Measurements from ENCODE around the gene ADARB2.

- TF ChIP-seq, protein P1, sequence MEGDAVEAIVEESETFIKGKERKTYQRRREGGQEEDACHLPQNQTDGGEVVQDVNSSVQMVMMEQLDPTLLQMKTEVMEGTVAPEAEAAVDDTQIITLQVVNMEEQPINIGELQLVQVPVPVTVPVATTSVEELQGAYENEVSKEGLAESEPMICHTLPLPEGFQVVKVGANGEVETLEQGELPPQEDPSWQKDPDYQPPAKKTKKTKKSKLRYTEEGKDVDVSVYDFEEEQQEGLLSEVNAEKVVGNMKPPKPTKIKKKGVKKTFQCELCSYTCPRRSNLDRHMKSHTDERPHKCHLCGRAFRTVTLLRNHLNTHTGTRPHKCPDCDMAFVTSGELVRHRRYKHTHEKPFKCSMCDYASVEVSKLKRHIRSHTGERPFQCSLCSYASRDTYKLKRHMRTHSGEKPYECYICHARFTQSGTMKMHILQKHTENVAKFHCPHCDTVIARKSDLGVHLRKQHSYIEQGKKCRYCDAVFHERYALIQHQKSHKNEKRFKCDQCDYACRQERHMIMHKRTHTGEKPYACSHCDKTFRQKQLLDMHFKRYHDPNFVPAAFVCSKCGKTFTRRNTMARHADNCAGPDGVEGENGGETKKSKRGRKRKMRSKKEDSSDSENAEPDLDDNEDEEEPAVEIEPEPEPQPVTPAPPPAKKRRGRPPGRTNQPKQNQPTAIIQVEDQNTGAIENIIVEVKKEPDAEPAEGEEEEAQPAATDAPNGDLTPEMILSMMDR (IDR thresholded peaks at IDR 0.05) = no peak
- TF ChIP-seq ZFX (IDR thresholded peaks at IDR 0.05; ENCODE audit: borderline replicate concordance) = no peak
Observed at GRCh38 chr10:1301143-1301542, 436.2 kb downstream of the ADARB2 start.
